GM19099 (cell line): ENCODE measurements around the gene UBE3D.

Source experiments
- POLR2A ChIP-seq: IDR thresholded peaks from 3 replicates; pipeline ENCODE4 v1.6.1; 2011; ENCODE audit warnings: low read depth; ENCODE audit not compliant: insufficient read length; ENCODE audit errors: extremely low read depth

The UBE3D gene

GRCh38 chr6:83065511-83066192, at the start of gene UBE3D:
UBE3D (minus strand) TSS chr6:83065841; CDS start chr6:83065718, 123 bp downstream.
- peak; percentile 81 for TF ChIP-seq POLR2A

GRCh38 chr6:83114164-83114563, 48.5 kb upstream of the UBE3D start:
- no peak for TF ChIP-seq POLR2A

GRCh38 chr6:83113258-83113657, 47.6 kb upstream of the UBE3D start:
- no peak for TF ChIP-seq POLR2A

- no peak for TF ChIP-seq POLR2A
Observed at GRCh38 chr6:83108378-83108777, 42.7 kb upstream of the UBE3D start.

- no peak for TF ChIP-seq POLR2A
Observed at GRCh38 chr6:83098589-83098988, 32.9 kb upstream of the UBE3D start.

- TF ChIP-seq POLR2A: no peak
Observed at GRCh38 chr6:83097675-83098074, 32.0 kb upstream of the UBE3D start.

GRCh38 chr6:83097204-83097603, 31.6 kb upstream of the UBE3D start:
- no peak for TF ChIP-seq POLR2A

- TF ChIP-seq POLR2A: no peak
Observed at GRCh38 chr6:83096791-83097190, 31.1 kb upstream of the UBE3D start.

GRCh38 chr6:83092756-83093399, 27.2 kb upstream of the UBE3D start:
- no peak for TF ChIP-seq POLR2A

GRCh38 chr6:83086751-83087150, 21.1 kb upstream of the UBE3D start:
- peak; percentile 31 for TF ChIP-seq POLR2A

GRCh38 chr6:83083476-83083875, 17.8 kb upstream of the UBE3D start:
- TF ChIP-seq POLR2A: no peak

- TF ChIP-seq POLR2A: no peak
Observed at GRCh38 chr6:83073615-83074014, 8.0 kb upstream of the UBE3D start.

GRCh38 chr6:83072726-83073125, 7.1 kb upstream of the UBE3D start:
- TF ChIP-seq POLR2A: no peak

- no peak for TF ChIP-seq POLR2A
Observed at GRCh38 chr6:83071707-83072106, 6.1 kb upstream of the UBE3D start.

GRCh38 chr6:83071023-83071422, 5.4 kb upstream of the UBE3D start:
- TF ChIP-seq POLR2A: no peak

- TF ChIP-seq POLR2A: no peak
Observed at GRCh38 chr6:83069633-83070032, 4.0 kb upstream of the UBE3D start.
